GM12872 (cell line): ENCODE measurements around the gene SH3GLB1.

Experiments used
- CTCF ChIP-seq: IDR thresholded peaks from 3 replicates; pipeline ENCODE4 v1.5.1; 2011; ENCODE audit warnings: low read depth, mild to moderate bottlenecking, low read length, moderate library complexity; ENCODE audit not compliant: insufficient read depth

Gene SH3GLB1

GRCh38 chr1:86703696-86704457 is 499 bp upstream of the SH3GLB1 start:
- TF ChIP-seq CTCF, result no peak

- no peak for TF ChIP-seq CTCF
Measured at GRCh38 chr1:86704972-86705664, 742 bp downstream of the SH3GLB1 start.

GRCh38 chr1:86705665-86705985 is 1.2 kb downstream of the SH3GLB1 start:
- TF ChIP-seq CTCF, result no peak

GRCh38 chr1:86706018-86706635 is 1.8 kb downstream of the SH3GLB1 start:
- TF ChIP-seq CTCF, result no peak

- no peak for TF ChIP-seq CTCF
Measured at GRCh38 chr1:86708920-86709319, 4.5 kb downstream of the SH3GLB1 start.

- no peak for TF ChIP-seq CTCF
Measured at GRCh38 chr1:86712088-86712860, 7.9 kb downstream of the SH3GLB1 start.

- no peak for TF ChIP-seq CTCF
Measured at GRCh38 chr1:86713477-86713876, 9.1 kb downstream of the SH3GLB1 start.
